Measurements from ENCODE around the gene GLI1.
"Not testable (repeated sequence)": the region's sequence is repeated elsewhere in the genome, so short reads cannot be mapped to it uniquely, and the experiment has no call there.

Gene GLI1

DNA sequence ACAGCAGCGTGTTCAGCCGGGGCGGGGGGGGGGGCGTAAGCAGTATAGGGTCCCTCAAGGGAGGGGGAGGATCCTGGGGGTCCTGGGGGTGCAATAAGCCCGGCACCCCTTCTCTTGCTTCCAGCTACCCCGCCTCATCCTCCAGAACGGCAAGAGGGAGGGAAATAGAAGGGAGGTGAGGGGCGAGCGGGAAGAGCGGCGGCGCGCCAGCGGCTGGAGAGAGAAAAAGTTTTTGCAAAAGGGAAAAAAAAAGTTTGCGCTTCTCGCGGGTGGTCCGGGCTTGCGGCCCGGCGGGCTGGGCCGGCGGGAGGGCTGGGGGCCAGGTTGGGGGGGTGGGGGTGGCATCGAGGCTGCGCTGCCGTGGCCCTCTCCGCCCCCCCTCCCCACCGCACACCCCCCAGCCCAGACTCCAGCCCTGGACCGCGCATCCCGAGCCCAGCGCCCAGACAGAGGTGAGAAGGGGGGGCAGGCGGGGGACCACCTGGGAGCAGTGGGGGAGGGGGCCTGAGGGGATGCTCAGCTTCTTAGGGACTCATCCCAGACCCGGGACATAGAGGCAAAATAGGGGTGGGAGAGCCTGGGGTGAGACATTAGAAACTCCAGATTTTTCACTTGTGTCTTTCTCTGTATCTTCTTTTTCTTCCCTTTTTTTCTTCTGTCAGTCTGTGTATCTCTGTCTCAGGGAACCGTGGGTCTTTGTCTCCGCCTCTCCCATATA, at the start of gene GLI1:
GLI1 (plus strand) TSS at position 36 of the 718 bp plus-strand sequence. CDS start 3,907 bp downstream, outside the sequence.
- no peak for DNase-seq

DNA sequence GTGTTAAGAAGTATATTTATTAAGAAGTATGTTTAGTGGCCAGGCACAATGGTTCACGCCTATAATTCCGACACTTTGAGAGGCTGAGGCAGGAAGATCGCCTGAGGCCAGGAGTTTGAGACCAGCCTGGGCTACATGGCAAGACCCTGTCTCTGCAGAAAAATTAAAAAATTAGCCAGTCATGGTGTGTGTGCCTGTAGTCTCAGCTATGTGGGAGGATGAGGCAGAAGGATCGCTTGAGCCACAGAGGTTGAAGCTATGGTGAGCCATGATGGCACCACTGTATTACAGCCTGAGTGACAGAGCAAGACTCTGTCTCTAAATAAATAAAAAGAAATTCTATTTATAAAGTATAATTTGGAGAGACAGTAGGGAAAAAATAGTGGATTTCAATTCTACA, 49.1 kb upstream of the GLI1 start:
- no peak for DNase-seq

- not testable (repeated sequence) for DNase-seq
Measured at GRCh38 chr12:57414160-57414559, 45.4 kb upstream of the GLI1 start.

DNA sequence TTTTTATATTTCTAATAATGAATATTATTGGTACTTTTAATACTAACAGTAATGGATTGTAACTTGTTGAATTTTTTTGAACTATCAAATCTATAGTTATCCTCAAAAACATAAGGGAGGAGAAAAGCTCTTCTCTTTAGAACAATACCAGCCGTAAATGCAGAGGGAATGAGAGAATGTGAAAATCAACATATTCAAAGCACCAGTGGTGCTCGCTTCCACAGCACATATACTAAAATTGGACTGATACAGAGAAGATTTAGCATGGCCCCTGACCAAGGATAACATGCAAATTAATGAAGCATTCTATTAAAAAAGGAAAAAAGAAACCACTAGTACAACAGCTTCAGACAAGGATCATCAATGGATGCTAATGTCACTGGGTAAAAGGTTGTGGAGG, 44.5 kb upstream of the GLI1 start:
- DNase-seq: no peak

- no peak for DNase-seq
Measured at GRCh38 chr12:57416039-57416996, 43.3 kb upstream of the GLI1 start.

DNA sequence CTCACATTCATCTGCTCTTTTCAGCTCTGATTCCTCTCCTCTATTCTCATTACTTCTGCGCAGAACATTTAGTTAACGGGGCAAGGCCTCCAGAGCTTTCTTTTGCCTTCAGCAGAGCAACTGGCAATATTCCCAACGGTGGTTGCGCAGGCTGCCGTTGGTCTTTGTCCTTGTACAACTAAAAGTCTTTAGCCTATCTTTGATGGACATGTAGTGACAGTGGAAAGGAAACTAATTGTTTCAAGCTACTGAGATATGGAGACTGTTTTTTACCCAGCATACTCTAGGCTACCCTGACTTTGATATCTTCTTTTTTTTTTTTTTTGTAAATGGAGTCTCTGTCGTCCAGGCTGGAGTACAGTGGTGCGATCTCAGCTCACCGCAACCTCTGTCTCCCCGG, 41.3 kb upstream of the GLI1 start:
- no peak for DNase-seq

- DNase-seq: no peak
Measured at GRCh38 chr12:57419495-57419894, 40.1 kb upstream of the GLI1 start.

- no peak for DNase-seq
Measured at GRCh38 chr12:57420482-57420881, 39.1 kb upstream of the GLI1 start.

DNA sequence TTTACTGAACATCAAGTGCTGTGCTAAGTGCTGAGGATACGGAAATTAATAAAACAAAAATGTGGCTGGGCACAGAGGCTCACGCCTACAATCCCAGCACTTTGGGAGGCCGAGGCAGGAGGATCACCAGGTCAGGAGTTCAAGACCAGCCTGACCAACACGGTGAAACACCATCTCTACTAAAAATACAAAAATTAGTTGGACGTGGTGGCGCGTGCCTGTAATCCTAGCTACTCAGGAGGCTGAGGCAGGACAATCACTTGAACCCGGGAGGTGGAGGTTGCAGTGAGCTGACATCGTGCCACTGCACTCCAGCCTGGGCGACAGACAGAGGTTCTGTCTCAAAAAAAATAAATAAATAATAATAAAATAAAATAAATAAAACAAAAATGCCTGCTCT, 32.6 kb upstream of the GLI1 start:
- peak; percentile 24 for DNase-seq

DNA sequence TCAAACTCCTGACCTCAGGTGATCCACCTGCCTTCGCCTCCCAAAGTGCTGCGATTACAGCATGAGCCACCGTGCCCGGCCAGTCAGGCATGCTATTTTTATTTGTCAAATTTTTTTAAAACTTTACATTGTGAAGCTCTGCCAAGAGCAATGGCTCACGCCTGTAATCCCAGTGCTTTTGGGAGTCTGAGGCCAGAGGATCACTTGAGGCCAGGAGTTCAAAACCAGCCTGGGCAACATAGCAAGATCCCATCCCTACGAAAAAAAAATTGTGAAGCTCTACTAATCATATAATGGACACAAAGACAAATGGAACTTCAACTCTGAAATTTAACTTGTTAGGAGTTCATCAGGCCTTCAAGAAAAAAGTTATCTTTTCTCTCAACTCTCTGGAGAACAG, 30.6 kb upstream of the GLI1 start:
- no peak for DNase-seq

- no peak for DNase-seq
Measured at GRCh38 chr12:57429473-57430111, 30.0 kb upstream of the GLI1 start.

DNA sequence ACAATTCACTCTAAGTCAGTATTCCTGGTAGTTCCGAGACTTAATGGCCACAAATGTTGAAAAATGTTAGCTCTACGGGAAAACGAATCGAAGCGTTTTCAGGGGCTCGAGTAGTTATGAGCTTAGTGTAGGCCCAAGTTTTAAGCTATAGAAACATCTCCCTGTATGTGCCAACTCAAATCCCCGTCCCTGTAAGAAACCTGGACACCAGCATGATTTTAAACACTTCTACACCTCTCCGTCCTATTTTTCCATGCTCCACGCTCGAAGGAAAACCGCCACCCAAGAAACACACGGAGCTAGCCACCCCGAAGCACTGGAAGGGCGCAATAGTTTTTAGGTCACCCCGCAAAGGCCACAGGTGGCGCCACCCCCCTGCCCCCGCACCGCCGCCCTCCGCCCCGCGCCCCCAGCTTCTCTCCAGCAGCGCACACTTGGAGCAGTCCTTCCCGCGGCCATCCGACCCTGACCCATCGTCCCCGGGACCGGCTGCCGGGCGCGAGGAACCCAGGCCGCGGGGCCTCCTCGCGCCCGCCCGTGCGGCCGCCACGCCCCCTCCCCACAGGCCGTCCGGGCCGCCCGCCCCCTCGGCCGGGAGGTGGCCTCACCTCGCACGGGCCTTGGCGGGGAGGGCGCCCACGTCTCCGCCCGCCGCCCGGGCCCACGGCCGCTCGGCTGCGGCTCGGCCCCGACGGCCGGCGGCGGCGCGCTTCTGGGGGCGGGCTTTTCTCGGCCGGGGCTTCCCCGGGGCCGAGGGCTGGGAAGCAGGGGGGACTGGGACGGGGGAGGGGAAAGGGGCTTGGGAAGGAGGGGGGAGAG, 29.3 kb upstream of the GLI1 start:
- DNase-seq: no peak

GRCh38 chr12:57430931-57431566, 28.5 kb upstream of the GLI1 start, which contains the start of gene R3HDM2:
Gene R3HDM2 (minus strand): TSS chr12:57431043. CDS start chr12:57310428, 120,615 bp downstream.
- DNase-seq: peak; percentile 98

DNA sequence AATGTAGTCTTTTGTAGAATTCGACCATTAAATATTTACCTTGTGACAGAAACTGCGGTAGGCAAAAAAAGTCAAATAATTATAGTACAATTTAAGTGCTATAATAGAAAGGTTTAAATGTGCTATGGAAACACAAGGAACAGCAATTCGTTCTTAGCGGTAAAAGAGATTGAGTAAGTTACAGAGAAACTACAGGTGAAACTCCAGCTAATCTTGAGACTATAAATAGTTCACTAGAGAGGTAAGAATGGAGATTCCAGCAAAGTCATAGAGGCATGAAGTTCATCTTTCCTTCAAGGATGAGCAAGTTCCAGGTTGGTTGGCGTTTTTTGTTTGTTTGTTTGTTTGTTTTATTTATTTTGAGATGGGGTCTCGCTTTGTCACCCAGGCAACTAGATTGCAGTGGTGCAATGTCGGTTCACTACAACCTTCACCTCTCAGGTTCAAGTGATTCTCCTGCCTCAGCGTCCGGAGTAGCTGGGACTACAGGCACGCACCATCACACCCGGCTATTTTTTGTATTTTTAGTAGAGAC, 27.9 kb upstream of the GLI1 start:
- no peak for DNase-seq

DNA sequence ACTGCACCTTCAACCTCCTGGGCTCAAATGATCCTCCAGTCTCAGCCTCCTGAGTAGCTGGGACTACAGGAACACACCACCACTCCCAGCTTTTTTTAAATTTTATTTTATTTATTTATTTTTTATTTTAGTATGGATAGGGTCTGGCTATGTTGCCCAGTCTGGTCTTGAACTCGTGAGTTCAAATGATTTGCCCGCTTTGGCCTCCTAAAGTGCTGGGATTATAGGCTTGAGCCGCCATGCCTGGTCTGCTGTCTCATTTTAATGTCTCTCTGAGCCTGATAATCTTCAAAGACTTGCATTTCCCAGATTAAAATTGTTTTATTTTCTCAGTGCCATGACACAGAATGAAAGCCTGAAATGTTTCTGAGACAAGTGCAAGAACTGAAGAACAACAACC, 26.2 kb upstream of the GLI1 start:
- no peak for DNase-seq

- DNase-seq: no peak
Measured at GRCh38 chr12:57434517-57435223, 24.9 kb upstream of the GLI1 start, which contains the start of gene INHBC. Gene INHBC (plus strand): TSS chr12:57434784. CDS start chr12:57434887, 103 bp downstream.

GRCh38 chr12:57435293-57435692, 24.3 kb upstream of the GLI1 start:
- no peak for DNase-seq

- DNase-seq: no peak
Measured at GRCh38 chr12:57438400-57438799, 21.2 kb upstream of the GLI1 start.

GRCh38 chr12:57439762-57440266, 19.8 kb upstream of the GLI1 start:
- no peak for DNase-seq

- not testable (repeated sequence) for DNase-seq
Measured at GRCh38 chr12:57441393-57441792, 18.2 kb upstream of the GLI1 start.
